Activated CD4-positive, alpha-beta T cell treated with anti-CD3 and anti-CD28 coated beads, Interleukin-2, amount 50 U/mL, for 16 hours (primary cell): Measurements from ENCODE around the gene SYNGAP1.
A peak's percentile ranks its signal among the peaks of the same experiment; 100 is the strongest.

Experiments
- DNase-seq: peaks from one replicate; pipeline ENCODE4 v3.0.0-alpha.2; 2020

The SYNGAP1 gene

DNA sequence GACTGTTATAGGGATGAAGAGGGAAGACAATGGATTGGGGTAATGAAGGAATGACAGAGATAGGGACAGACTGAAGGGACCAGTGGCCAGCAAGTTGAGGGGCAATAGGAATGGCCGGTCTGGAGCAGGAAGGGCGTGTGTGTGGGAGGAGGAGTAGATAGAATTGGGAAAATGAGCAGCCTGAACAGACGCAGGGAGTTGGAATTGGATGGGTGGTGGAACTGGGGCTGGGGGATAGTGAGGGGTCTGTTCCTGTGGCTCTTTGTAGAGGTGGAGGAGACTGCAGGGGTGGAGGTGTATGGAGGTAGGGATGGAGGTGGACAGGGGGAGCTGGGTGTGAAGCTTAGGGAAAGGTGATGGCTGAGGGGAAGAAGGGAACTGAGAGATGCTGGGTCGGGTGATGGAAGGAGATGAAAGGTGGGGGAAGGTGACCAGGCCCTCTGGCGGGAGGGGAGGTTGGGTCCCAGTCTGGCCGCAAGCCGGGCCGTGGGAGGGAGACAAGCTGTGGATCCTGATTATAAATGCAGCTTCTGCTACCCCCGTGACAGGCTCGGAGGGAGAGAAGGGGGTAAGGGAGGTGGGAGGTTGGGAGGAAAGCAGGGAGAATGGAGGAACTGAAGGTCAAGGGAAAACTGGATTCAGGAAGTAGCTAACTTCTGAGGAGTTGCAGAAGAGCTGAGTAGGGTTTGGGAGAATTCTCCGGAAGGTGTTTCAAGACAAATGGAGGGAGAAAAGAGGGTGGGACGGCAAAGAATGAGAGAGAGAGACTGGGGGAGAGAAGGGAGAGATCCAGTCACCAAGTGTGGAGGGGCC lies 5.2 kb downstream of the SYNGAP1 start:
- no peak for DNase-seq

DNA sequence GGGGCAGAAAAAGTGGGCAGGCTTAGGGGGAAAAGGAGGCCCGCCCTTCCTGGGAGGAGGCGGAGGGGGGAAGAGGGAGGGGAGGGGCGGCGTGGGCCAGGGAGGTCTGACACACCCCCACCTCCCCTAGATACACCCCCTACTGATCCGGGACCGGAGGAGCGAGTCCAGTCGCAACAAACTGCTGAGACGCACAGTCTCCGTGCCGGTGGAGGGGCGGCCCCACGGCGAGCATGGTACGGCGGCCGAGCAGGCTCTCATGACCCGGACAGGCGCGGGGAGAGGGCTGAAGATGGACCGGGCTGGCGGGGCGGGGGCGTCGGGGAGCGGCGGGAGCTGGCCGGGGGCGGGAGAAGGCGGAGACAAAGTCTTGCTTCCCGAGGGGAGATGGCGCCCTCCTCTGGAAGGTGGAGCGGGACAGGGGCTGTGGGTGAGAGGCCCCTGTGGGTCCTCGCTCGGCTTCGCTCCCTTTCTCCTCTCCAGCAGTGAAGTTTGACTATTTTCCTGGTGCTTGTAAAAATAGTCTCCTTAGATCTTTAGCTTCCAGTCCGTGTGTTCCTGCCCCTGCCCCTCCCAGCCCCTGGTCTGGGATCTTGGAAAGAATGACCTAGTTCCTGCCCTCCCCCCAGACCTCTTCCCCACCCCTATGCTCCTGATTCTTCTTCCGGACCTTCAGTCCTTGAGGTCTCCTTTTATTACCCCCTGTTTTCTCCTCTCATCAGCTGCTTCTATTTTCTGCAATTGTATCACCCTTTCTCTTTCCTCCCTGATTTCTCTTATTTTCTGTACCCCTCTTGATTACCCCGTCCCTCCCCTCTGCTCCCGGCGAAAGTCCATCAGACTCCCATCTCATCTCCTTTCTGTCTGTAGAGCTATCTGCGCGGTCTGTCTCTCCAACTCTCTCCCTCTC lies 6.1 kb downstream of the SYNGAP1 start:
- peak; percentile 85 for DNase-seq

DNA sequence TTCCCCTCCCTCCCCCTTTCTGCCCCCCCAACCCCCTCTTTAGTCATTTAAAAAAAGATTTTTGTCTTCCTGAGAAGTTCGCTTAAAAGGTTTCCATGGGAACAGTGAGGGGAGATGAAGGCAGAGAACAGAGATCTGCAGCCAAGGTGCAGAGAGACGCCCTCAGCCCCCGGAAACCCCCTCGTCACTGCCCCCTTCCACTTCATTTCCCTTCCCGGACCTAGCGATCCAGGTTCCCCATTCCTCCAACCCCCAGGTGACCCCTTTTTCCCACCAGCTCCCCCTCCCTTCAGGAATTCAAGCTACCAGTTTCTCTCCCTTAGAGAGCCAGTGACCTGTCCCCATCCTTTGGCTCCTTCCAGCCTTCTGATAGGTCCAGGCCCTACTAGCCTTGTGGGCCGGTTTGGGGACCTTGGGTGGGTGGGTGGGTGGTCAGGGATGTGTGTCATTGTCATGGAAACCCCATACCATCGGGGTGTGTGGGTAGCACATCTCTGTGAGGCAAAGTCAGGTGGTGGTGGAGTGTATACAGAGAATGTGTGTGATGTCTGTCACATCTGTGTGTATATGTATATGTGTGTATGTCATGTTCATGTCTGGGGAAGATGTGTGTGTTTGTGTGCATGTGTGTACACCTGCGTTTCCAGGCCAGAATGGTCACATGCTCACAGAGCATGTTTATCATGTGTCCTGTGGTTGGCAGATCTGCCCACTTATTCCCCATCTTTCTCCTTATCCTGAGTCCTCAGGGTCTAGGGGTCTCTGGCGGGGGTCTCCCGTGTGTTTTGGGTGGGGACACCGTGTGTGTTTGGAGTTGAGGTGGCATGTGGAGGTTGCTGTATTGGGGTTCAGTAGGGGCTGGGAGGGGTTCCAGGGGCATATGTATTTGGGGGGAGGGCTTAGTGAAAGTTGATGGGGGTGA lies 7.0 kb downstream of the SYNGAP1 start:
- DNase-seq, result no peak

DNA sequence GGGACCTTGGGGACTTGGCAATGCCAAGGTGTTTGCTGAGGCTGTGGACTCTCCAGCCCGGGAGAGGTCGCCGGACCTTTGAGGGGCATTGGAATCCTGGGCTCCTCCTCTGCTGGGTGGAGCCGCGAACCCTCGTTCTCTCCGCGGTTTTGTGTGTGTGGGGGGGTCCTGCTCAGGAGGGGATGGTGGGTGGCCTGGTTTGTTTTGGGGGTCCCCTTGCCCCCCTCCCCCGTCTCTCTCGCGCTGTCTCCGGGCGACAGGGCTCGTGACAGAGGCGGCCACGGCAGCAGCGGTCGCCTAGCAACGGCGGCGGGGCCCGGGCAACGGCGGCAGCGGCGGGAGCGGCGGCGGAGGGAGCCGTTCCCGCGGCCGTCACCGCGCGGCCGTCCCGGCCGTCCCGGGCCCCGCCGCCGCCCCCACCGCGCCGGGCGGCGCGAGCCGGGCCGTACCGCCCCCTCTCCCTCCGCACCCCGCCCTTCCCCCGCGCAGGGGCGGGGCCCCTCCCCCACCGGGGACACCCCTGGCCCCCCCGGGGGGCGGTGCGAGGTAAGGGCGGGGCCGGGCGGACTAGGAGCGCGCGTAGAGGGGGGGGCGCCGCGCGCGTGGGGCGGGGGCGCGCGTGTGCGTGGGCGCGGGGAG lies 7.8 kb downstream of the SYNGAP1 start:
- DNase-seq, result peak; percentile 40

DNA sequence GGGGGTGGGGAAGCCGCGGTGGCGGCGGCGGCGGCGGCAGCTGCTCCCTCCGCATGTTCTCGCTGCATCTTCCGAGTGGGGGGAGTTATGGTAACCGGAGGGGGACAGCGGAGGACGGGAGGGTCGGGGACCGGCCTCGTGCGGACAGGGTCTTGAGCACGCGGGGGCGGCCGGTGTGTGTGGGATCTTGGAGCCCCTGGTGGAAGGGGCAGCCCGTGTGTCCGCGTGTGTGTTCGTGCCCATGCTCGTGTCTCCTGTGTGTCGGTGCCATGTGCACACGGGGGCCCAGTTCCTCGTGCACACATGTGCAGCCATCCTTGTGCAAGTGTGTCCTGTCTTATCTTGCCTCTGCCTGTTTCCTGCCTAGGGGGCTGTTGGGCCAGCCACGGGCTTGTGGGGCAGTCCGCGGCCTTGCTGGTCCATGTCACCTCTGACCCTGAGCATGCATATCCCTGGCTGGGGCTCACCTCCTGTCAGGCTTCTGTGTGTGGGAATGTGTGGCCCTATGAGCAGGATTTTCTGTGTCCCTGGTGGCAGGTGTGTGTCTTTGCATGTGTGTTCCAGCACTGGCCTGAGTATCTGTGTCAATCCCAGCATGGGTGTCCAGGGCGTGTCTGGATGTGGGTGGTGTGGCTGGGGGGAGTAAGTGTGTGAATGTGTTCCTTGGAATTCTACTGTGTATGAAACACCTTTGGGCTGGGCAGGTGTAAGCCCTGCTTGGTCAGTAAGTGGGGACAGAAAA lies 8.5 kb downstream of the SYNGAP1 start:
- DNase-seq, result peak; percentile 57

DNA sequence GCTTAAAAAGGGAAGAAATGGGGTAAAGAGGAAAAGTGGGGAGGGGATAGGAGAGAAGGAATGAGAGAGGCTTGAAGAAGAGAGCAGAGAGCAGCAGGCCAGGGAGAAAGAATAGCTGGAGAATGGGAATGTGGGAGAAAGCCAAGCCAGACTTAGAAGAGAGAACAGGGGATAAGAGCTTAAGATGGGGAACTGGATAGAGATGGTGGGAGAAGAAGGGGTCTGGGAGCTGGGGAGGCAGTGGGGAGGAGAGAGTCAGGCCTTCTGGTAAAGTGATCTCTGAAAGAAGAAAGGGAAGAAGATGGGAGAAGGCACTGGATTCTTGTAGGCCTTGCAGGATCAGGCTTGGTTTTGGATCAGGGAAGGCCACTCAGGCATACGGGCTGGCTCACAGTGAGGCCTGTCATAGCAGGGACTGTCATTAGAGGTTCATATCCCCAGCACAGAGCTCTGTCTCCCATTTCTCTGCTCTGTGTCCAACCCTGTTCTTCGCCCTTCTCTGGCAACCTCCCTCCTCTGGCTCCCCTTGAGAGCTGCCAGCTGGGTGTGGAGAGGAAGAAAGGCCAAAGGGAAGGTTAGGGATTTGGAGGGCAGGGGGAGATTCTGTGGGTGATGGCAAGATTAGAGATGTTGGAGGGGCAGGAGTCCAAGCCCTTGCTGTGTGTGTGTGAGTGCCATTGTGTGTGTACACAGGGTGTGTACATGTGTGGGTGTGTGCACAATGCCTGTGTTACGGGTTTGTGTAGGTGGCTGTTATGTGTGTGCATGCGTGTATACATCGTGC lies 9.3 kb downstream of the SYNGAP1 start:
- DNase-seq, result no peak

DNA sequence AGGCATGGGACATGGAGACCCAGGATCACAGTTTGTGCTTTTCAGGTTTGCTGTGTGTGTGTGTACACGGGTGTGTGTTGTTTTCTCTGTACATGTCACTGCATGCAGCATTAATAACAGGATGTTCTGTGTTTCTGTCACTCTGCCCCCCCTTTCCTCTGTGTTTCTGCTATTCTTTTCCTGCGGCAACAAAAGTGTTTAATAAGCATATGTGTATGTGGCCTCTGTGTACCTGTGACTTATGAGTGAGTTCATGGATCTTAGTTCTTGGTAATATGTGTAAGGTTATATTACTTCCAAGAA lies 9.8 kb downstream of the SYNGAP1 start:
- no peak for DNase-seq

DNA sequence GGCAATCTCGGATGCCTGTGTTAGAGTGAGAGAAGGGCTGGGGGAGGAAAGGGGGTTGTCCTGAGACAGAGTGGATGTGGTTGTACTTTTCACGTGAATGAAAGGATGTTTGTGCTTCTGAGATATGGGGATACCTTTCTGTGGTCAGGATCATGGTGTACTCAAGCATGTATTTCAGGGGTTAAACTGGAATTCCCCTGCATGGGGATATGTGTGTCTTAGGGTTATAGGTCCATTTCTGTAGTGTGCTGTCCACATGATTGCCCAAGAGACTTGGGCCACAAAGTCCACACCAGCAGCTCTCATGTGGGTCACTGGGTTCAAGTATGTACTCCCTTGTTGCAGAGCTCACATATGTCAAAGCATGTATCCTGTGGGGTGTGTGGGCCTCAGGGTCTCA lies 10.5 kb downstream of the SYNGAP1 start:
- no peak for DNase-seq

DNA sequence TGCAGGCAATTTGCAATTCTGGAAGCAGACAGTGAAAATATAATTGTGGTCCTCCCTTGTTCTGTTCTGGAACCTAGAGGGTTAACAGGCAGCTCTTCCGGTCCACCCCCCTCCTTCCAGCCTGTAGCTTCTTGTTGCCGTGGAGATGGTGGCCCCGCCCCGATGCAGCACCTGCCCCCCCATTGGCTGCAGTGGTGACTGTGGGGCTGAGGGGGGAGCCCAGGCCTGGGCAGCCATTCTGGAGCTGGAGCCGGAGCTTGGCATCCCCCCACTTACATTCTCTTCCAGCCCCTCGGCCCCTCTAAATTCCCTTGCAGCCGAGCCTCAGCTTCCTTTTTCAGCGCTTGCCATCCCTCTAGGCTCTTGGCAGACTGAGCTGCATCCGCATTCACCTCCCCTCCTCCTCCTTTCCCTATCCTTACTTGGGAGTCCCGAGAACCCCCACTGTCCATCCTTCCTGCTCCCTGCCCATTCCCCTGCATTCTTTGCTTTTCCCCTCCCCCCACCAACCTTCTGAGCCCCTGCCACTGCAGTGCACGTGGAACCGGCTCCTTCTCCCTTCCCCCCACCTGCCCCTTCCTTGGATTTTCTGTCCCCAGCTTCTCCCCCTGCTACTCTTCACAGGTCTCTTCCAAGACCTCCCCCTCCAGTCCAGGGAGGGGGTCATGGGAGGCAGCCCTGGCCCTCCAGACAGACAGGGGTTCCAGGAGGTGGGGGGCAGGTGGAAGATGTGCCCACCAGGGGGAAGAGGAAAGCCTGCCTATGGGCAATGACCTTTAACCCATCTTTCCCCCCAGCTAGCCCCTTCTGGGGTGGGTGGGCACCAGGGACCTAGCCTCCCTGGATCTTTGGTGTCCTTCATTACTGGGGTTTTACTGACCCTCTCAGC lies 11.4 kb downstream of the SYNGAP1 start:
- peak; percentile 81 for DNase-seq

DNA sequence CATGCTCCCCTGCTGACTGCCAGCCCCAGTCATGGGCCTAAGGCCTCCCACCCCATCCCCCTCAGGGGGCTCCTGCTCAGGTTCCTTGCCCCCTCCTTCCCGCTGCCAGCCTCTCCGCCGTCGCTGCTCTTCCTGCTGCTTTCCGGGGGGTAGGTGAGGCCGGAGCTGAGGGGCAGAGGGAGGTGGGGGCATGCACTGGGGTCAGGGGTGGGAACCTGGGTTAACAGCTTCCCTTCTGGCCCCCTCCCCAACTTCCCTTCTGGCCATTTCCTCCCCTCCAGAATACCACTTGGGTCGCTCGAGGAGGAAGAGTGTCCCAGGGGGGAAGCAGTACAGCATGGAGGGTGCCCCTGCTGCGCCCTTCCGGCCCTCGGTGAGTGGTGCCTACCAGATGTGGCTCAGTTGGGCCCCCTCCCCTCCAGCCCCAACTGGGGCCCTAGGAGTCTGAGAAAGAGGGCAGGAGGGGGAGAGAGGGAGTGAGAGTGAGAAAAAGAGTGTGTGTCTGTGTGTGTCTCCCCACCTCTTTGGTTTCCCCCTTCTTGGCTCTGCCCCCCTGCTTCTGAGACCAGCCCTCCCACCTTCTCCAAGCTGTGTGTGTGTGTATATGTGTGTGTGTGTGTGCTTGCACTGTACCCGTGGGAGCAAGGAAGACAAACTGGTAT lies 12.1 kb downstream of the SYNGAP1 start:
- DNase-seq, result no peak

DNA sequence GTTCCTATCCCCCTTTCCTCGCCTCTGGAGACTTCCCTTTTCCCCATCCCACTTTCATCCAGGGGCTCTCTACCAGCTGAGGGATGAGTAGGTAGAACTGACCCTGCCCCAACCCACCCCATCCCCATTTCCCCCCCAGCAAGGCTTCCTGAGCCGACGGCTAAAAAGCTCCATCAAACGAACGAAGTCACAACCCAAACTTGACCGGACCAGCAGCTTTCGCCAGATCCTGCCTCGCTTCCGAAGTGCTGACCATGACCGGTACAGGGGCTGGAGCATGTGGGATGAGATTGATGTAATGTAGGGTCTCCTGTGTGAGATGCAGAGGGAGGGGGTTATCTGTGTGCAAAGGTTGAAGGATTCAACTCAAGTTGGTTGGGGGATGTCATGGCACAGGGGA lies 12.7 kb downstream of the SYNGAP1 start:
- DNase-seq, result no peak

DNA sequence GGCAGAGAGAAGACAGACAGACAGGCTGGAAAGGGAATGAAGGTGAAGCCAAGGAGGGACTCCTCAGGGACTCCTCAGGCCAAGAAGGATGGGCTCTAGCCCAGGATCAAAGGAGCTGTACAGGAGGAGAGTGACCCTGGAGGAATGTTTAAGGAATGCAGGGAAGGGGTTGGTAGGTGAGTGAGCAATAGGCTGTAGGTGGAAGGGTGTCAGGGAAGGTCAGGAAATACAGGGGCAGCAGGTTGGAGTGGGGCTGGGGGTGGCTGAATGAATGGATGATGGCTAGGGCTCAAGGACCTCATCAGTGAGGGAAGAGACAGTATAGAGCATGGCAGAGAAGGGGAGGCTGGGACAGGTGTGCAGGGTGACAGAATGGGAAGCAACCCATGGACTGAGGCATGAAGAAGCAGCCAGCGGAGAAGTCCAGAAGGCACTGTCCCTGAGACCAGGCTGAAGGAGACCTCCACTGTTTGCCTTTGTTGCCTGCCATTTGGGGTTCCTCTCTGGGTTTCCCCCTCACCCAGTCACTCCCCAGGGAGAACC lies 13.2 kb downstream of the SYNGAP1 start:
- DNase-seq, result no peak

DNA sequence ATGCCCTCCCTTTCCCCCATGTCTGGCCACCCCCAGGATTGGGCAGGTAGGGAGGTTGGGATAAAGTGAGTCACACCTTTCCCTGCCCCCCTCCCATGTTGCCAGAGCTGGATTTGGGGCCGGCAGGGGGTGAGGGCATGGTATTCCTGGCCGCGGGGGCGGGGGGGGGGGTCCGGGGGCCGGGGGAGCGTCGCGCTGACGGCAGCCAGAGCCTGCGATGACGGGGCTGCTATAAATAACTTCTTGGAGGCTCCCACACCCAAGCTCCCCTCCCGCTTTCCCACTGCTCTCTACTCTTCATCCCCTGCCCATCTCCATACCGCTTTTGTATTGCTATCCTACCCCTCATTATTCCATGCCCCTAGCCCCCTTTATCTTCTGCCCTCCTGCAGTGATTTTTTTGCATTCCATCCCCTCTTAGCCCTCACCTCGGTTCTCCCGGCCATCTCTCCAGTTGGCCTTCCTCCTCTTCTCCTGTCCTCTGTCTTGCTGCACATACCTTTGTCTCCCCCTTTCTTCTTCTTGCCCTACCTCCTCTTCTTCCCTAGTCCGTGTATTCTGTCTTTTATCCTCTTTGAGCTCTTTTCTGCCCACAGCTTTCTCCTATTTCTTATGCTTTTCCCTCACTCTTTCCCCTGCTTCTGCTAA lies 13.8 kb downstream of the SYNGAP1 start:
- DNase-seq, result no peak

DNA sequence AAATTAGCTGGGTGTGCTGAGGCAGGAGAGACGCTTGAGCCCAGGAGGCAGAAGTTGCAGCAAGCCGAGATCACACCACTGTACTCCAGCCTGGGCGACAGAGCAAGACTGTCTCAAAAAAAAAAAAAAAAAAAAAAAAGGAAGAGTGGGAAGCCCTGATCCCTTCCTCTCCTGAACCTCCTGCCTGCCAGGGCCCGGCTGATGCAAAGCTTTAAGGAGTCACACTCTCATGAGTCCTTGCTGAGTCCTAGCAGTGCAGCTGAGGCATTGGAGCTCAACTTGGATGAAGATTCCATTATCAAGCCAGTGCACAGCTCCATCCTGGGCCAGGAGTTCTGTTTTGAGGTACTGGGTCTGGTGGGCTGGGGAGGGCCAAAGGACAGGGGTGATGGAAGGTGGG lies 15.1 kb downstream of the SYNGAP1 start:
- no peak for DNase-seq

DNA sequence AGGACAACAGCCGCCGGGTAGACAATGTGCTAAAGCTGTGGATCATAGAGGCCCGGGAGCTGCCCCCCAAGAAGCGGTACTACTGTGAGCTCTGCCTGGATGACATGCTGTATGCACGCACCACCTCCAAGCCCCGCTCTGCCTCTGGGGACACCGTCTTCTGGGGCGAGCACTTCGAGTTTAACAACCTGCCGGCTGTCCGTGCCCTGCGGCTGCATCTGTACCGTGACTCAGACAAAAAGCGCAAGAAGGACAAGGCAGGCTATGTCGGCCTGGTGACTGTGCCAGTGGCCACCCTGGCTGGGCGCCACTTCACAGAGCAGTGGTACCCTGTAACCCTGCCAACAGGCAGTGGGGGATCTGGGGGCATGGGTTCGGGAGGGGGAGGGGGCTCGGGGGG lies 17.8 kb downstream of the SYNGAP1 start:
- no peak for DNase-seq

DNA sequence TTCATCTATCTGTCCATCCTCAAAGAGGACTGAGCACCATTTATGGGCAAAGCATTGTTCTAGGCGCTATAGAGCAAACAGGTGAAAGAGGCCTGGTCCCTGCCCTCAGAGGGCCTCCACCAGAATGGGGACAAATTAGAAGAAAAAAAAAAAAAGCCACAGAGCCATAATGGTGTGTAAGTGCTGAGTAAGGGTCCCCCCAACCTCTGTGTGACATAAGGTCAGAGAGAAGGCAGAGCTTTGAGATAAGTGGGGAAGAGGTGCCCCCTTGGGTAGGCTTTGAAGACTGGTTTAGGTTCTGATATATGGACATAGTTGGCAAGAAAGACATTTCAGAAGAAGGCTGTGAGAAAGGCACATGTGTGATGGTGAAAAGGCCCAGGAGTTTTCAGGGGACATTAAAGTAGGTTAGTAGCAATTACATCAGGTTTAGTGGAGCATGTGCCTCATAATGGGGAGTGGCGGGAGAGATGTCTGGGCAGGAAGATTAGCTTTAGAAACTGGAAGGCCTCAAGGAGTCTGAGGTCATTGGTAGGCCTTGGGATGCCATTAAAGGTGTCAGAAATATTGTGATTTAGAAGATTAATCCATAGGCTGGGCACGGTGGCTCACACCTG lies 19.2 kb downstream of the SYNGAP1 start:
- no peak for DNase-seq

DNA sequence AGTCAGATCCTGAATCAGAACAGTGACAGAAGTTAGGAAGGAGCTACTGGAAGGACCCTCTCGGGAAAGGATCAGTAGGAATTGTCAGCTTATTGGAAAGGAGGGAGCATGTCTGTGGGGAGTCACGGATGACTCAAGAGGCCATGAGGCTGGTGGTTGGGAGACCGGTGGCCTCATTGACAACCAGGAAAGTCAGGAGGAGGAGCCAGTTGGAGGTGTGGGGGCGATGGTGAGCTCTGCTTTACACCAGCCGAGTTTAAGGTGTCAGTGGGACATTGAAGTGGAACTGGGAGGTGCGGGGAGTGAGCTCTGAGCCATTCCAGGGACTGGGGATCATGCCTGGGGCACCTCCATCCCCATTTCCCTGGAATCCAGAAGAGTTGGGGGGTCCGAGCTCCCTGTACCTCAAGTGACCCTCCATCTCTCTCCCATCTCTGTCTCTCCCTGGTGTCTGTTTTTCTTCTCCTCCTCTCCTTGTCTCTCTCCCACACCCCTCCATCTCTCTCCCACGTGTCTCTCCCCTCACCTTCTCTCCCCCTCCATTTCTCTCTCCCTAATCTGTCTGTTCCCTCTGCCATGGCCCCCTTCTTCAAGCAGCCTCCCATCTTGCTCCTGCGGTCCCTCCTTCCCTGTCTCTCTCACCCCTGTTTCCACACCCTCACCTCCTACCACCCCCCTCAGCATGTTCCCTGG lies 20.2 kb downstream of the SYNGAP1 start:
- DNase-seq, result no peak
